ENCODE results near the gene RGS5. TPM values are rescaled to one million over a fixed set of nuclear protein-coding genes. Genes with fewer than 3 reads are reported as not detected.

RGS5 gene
- total RNA-seq, 6 experiments from 2014 or later, result 2.6 to 13.3 (median 8.2) TPM

- no peak overlapping the region for H3K27ac ChIP-seq
- TF ChIP-seq, protein P1, sequence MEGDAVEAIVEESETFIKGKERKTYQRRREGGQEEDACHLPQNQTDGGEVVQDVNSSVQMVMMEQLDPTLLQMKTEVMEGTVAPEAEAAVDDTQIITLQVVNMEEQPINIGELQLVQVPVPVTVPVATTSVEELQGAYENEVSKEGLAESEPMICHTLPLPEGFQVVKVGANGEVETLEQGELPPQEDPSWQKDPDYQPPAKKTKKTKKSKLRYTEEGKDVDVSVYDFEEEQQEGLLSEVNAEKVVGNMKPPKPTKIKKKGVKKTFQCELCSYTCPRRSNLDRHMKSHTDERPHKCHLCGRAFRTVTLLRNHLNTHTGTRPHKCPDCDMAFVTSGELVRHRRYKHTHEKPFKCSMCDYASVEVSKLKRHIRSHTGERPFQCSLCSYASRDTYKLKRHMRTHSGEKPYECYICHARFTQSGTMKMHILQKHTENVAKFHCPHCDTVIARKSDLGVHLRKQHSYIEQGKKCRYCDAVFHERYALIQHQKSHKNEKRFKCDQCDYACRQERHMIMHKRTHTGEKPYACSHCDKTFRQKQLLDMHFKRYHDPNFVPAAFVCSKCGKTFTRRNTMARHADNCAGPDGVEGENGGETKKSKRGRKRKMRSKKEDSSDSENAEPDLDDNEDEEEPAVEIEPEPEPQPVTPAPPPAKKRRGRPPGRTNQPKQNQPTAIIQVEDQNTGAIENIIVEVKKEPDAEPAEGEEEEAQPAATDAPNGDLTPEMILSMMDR (IDR thresholded peaks at IDR 0.05), result no peak
- no peak for TF ChIP-seq POLR2A (IDR thresholded peaks at IDR 0.05)
- WGBS (ENCODE audit: insufficient coverage, low coverage, low lambda C conversion rate, missing lambda C conversion rate), result 29% methylated on average over 2 of the region's 2 CpGs
- DNase-seq (no peak), ATAC-seq (no peak)
- H3K4me1 ChIP-seq, result no peaks in the 10 kb centered on the region
- H3K9me3 ChIP-seq, result no peaks in the 10 kb centered on the region
- intact Hi-C loops (cut with DNase I), result loop anchor here (10.0 kb wide), 1 partner anchor 324 kb away; no protein-coding TSS in a partner anchor
- no peaks in the 10 kb centered on the region for H3K36me3 ChIP-seq
- no peak overlapping the region for H3K4me3 ChIP-seq
- no peaks in the 10 kb centered on the region for H3K27me3 ChIP-seq
Measured at GRCh38 chr1:163178628-163179027, 24.1 kb downstream of the RGS5 start.

- Histone ChIP-seq H3K4me1 (no peaks in the 10 kb centered on the region), H3K27ac (no peak overlapping the region), H3K9me3 (no peaks in the 10 kb centered on the region), H3K27me3 (no peaks in the 10 kb centered on the region), H3K36me3 (no peaks in the 10 kb centered on the region), H3K4me3 (no peak overlapping the region)
- no peak for DNase-seq
- TF ChIP-seq POLR2A (IDR thresholded peaks at IDR 0.05), result no peak
- TF ChIP-seq, protein P1 (IDR thresholded peaks at IDR 0.05), result no peak
- ATAC-seq, result no peak
- 91% methylated on average over 4 of the region's 4 CpGs for WGBS (ENCODE audit: insufficient coverage, low coverage, low lambda C conversion rate, missing lambda C conversion rate)
- intact Hi-C loops (cut with DNase I), result loop anchor here (10.0 kb wide), 1 partner anchor 322 kb away; no protein-coding TSS in a partner anchor
Measured at GRCh38 chr1:163176797-163177196, 25.9 kb downstream of the RGS5 start.

- ATAC-seq, result peak; percentile 75 to 84 (median 80)
- Histone ChIP-seq H3K4me3 (no peak overlapping the region), H3K27me3 (no peaks in the 10 kb centered on the region), H3K9me3 (no peaks in the 10 kb centered on the region), H3K36me3 (no peaks in the 10 kb centered on the region), H3K27ac (no peak overlapping the region), H3K4me1 (no peaks in the 10 kb centered on the region)
- intact Hi-C loops (cut with DNase I), result loop anchor here (10.0 kb wide), 1 partner anchor 320 kb away; no protein-coding TSS in a partner anchor
- WGBS (ENCODE audit: insufficient coverage, low coverage, low lambda C conversion rate, missing lambda C conversion rate), result 31% methylated on average over 17 of the region's 18 CpGs
- DNase-seq, result peak; percentile 57 to 62 (median 58)
- TF ChIP-seq, protein P1 (IDR thresholded peaks at IDR 0.05), result peak; percentile 79 to 88 (median 84)
- TF ChIP-seq POLR2A (IDR thresholded peaks at IDR 0.05), result no peak
Measured at GRCh38 chr1:163174524-163175437, 27.9 kb downstream of the RGS5 start.

- no peaks in the 10 kb centered on the region for H3K27me3 ChIP-seq
- DNase-seq (no peak), ATAC-seq (peak in 1 of 4 donors; percentile 27)
- no peak overlapping the region for H3K4me3 ChIP-seq
- WGBS (ENCODE audit: insufficient coverage, low coverage, low lambda C conversion rate, missing lambda C conversion rate), result 28% methylated on average over 4 of the region's 4 CpGs
- H3K9me3 ChIP-seq, result no peaks in the 10 kb centered on the region
- TF ChIP-seq, protein P1 (IDR thresholded peaks at IDR 0.05), result no peak
- no peak for TF ChIP-seq POLR2A (IDR thresholded peaks at IDR 0.05)
- no peaks in the 10 kb centered on the region for H3K4me1 ChIP-seq
- intact Hi-C loops (cut with DNase I), result loop anchor here (10.0 kb wide), 1 partner anchor 318 kb away; no protein-coding TSS in a partner anchor
- H3K27ac ChIP-seq, result no peak overlapping the region
- no peaks in the 10 kb centered on the region for H3K36me3 ChIP-seq
Measured at GRCh38 chr1:163173121-163173520, 29.6 kb downstream of the RGS5 start.

Measured in right lobe of liver (tissue), 6 donors.